GM19468 (cell line): ENCODE data around the gene SHE.
"Not testable (repeated sequence)": the region's sequence is repeated elsewhere in the genome, so short reads cannot be mapped to it uniquely, and the experiment has no call there.

Experiments
- ATAC-seq: cut with Tn5 transposase; IDR thresholded peaks from one replicate; pipeline ENCODE4 v1.9.1; 2021; ENCODE audit warnings: mild to moderate bottlenecking, moderate library complexity, moderate number of reproducible peaks; ENCODE audit not compliant: unreplicated experiment; ENCODE audit errors: extremely low read depth

SHE gene

GRCh38 chr1:154502066-154502743, at the start of gene SHE, which contains the start of gene TDRD10:
Gene SHE, minus strand, starts transcription at chr1:154502412. Its CDS starts 386 bp downstream, at chr1:154502026.
Gene TDRD10, plus strand, starts transcription at chr1:154502219. Its CDS starts 4,685 bp downstream, at chr1:154506904.
- no peak for ATAC-seq

DNA sequence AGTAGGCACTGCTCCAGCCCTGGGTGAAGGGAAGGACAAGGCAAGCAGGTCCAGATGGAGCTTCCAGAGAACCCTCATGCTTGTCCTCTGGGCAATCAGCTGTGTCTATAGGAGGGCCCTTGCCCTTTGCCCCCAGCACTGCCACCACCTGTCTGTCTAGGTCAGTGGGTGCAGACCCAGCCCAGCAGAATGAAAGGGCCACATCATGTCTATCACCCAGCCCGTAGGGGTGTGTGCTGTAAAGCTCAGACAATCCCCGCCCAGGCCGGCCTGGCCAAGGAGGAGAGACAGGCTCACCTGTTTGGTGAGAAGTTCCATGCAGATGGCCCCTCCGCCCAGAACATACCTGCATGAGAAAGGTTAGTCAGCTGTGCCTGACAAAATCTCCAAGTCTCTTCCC, 49.3 kb upstream of the SHE start:
- ATAC-seq, result no peak

GRCh38 chr1:154550657-154551056, 48.4 kb upstream of the SHE start:
- ATAC-seq, result no peak

DNA sequence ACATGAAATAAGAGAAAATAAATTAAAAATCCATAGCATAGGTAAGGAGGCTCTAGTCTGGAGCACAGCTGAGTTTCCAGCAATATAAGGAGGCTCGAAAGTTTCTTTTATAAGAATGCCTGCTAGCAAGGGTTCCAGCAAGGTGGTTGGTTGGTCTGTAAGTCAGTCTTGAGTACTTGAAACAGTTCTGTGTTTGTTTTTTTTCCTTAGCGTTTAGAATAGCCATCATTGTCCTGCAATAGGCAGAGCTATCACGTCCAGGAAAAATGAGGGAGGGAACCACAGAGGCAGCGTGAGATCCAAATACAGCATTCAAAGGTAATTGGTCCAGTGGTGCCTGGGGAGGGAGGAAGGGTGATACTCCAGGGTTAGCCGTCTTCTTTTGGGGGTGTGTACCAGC, 47.9 kb upstream of the SHE start:
- ATAC-seq, result no peak

GRCh38 chr1:154549202-154549770, 47.1 kb upstream of the SHE start:
- ATAC-seq, result no peak

DNA sequence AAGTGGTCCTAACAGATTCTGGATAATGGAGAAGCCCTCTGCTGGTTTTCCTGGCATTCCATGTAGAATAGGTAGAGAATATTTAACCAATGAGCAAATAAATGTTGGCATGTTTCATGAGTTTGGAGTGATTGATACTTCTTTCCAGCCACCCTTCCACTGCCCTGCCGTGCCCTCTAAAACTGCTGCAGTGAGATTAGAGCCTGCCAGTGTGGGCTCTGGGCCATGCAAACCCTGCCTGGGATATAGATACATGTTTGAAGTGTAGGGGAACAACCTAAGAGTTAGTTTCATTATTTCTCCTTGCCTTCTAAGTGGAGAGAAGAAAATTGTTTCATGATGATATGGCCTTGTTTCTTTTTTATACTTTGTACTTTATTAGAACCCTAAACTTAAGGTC, 45.8 kb upstream of the SHE start:
- ATAC-seq, result no peak

DNA sequence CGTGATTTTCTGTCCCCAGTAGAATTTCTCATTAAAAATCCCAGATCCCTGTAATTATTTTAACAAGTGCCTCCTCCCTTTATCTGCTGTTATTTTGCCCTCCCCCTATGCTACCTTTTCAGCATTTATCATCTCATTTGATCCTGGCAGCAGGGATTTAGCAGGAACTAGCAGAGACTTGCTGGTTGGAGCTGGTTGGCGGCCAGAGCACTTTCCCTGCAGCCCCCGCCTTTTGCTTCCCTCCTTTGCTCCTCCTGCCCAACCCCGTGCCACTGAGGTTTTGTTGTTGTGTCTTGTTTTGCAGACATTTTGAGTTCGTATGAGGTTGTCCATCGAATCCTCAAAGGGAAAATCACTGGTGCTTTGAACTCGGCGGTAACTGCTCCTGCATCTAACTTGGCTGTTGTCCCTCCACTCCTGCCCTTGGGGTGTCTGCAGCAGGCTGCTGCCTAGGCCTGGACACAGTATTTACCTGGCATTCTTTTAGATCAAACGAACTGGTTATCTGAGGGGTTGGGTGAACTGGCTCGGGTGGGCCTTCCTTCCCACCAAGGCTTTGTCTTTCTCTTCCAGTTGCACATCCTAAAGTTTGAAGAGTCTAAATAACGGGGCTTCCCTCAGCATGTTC, 45.0 kb upstream of the SHE start:
- no peak for ATAC-seq

DNA sequence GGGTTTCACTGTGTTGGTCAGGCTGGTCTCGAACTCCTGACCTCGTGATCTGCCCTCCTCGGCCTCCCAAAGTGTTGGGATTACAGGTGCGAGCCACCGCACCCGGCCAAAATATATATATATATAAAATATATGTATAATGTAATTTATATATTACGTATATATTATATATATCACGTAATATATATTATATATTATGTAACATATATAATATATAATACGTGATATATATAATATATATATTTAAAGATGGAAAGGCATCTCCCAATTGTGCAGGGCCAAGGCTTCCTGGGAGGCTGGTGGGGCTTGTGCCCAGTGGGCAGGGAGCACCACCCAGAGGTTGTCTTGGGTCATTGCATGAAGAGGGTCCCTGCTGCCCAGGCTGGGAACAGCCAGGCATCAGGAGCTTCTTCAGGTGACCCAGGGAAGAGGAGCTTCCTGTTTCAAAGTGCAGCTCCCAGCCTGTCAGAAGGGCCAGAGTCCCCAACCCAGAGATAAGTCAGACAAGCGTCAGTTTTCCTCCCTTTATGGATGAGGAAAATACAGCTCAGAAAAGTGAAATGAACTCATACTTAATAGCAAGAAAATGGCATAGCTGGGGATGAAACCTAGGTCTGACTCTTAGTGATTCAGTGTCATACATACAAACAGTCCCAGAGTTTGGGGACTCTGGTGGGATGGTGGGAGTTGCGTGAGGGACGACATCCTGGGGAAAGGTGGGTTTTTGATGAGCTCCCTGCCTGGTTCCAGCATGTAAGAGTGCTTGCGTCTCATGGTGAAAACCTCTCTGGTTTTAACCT, 44.3 kb upstream of the SHE start:
- no peak for ATAC-seq

DNA sequence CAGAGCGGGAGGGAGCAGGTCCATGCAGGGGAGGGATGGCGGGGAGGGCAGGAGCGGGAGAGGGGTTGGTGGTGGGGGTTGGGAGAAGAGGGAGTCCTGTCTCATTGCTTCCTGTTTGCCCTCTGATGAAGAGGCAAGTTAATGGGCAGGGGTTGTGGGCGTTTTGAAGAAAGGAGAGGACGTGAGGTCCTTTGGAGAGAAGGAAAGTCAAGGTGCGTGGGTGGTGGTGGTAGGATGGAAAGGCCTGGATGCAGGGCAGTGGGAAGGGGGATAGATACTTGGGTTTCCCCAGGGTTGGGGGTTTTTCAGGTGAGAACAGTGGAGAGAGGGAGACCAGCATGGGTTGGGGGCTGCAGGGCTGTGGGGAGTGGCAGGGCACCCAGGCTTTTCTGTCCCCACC, 39.0 kb upstream of the SHE start:
- no peak for ATAC-seq

- ATAC-seq, result no peak
Measured at GRCh38 chr1:154539486-154540483, 37.6 kb upstream of the SHE start.

- ATAC-seq, result no peak
Measured at GRCh38 chr1:154536570-154536969, 34.4 kb upstream of the SHE start.

- no peak for ATAC-seq
Measured at GRCh38 chr1:154533952-154534844, 32.0 kb upstream of the SHE start.

GRCh38 chr1:154531950-154532349, 29.7 kb upstream of the SHE start:
- ATAC-seq, result not testable (repeated sequence)

DNA sequence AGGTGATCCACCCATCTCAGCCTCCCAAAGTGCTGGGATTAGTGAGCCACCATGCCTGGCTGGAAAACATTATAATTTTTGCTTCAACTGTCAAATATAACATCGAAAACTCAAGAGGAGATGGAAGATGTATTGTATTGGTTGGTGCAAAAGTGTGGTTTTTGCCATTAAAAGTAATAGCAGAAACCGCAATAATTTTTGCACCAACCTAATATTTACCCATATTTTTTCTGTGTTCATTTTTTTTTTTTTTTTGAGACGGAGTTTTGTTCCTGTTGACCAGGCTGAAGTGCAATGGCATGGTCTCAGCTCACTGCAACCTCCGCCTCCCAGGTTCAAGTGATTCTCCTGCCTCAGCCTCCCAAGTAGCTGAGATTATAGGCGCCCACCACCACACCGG, 27.1 kb upstream of the SHE start:
- ATAC-seq, result no peak

DNA sequence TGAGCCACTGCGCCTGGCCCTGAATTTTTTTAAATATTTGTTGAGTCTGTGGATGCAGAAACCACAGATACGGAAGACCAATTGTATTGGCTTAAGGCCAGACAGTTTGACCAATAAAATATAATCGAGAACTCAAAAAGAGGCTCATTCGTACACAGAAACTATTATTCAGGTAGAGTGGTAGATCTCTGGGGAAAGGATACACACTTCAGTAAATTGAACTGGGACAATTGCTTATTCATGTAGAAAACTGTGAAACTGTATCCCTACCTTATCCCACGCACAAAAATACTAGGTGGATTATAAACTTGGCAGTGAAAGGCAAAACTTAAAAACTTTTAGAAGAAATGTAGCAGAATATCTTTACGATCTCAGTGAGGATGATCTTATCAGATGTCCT, 25.0 kb upstream of the SHE start:
- no peak for ATAC-seq

DNA sequence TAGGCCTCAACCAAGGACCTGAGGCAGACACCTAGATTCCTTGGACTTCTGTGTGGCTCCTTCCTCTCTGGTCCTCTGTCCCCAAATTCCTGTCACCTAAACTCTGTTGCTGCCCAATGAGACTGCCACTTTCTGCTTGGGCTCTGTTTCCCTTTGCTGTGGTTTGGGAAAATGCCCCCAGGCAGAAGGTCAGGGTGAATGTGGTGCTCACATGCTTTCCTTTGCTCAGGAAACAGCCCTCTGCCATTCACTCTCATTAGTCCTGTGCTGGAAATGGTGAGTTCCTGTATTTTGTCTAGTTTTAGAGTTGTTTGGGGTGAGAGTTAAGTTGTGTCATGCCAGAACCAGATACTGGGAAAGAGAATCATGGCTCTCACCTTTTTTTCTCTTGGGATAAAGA, 22.7 kb upstream of the SHE start:
- no peak for ATAC-seq

DNA sequence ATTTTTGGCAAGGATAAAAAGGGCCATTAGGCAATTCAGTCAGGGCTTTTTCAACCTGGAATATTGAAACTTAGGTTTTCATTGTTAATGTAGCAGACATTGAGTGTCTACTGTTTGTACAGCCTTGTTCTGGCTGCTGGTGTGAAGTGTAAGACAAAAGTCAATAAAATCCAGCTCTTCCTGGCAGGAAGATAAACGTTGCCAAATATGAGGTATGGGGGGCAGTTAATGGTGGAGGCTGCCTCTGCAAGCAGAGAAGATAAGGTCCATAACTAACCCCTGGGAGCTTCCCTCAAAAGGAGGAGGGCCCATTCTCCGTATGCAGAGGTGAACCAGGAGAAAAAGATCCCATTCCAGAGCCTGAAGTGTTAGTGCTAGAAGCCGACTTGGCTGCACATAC, 19.5 kb upstream of the SHE start:
- no peak for ATAC-seq

GRCh38 chr1:154520333-154520732, 18.1 kb upstream of the SHE start:
- ATAC-seq, result no peak

DNA sequence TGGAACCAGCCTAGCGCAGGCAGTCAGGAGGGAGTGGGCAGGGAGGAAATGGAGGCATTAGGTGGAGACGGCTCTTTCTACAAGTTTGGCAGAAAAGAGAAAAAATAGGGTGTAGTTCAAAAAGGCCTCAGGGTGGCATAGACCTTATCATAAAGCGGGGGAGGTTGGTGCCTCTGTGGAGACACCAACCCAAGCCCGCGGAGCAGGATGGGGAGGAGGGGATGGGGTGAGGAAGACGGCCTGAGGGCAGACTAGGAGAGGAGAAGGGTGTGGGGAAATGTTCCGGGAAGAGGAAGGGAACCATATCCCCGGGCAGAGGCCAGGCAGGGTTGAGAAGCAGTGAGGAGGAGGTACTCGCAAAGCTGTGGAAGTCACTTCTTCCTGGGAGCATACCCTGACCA, 17.4 kb upstream of the SHE start:
- no peak for ATAC-seq
